LNCAP (cell line): ENCODE data around the gene CAPN14.

Source experiments
- TF ChIP-seq, protein P1 (sequence below): fragments of 450-650 bp; IDR thresholded peaks from 2 replicates; pipeline ENCODE4 v1.5.1; 2017; ENCODE audit warnings: mild to moderate bottlenecking

The CAPN14 gene

DNA sequence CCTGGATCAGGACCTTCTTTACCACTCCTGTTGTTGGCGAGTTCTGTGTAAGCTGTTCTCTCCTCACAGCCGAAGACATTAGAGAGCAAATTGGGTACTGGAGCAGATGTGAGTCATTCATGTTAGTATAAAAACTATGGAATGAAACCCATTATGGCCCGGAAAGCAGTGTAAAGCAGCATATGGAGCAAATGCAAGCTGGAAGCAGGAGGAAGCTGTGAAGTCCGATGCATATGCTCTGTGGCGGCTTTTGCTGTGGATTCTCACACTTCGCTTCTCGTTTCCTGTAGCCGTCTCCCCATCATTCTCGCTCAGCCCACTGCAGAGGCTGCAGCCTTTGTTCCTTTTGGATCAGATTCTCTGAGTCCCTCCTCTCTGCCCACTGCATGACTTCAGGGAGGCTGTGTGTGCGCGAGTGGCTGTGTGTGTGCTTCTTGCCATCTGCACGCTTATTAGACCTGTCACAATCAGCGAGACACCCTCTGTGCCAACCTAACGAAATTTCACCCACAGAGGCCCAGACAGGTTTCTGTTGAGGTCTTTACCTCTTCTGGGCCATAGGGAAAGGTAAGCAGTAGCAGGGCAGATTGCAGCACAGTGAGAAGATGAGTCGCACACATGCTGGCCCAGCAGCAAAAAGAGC lies 75.8 kb downstream of the CAPN14 start:
- TF ChIP-seq, protein P1, sequence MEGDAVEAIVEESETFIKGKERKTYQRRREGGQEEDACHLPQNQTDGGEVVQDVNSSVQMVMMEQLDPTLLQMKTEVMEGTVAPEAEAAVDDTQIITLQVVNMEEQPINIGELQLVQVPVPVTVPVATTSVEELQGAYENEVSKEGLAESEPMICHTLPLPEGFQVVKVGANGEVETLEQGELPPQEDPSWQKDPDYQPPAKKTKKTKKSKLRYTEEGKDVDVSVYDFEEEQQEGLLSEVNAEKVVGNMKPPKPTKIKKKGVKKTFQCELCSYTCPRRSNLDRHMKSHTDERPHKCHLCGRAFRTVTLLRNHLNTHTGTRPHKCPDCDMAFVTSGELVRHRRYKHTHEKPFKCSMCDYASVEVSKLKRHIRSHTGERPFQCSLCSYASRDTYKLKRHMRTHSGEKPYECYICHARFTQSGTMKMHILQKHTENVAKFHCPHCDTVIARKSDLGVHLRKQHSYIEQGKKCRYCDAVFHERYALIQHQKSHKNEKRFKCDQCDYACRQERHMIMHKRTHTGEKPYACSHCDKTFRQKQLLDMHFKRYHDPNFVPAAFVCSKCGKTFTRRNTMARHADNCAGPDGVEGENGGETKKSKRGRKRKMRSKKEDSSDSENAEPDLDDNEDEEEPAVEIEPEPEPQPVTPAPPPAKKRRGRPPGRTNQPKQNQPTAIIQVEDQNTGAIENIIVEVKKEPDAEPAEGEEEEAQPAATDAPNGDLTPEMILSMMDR, result no peak

DNA sequence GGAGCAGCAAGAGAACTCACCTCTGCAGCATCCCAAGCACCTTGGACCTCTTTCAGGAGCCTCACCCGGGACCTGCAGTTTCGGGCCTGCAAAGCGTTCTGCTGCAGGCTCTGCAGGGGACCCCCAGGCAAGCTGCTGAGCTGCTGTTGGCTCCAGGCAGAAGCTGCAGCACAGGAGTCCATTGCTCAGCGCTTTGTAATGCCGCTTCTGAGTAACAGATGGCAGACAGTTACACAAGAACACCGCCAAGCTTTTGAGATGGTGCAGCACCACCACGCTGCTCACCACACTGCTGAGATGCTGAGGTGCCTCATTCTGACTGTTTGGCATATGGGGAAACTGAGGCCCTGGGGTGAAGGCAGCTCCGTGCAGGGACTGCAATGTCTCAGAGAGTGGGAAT lies 77.2 kb downstream of the CAPN14 start:
- TF ChIP-seq, protein P1, result no peak

DNA sequence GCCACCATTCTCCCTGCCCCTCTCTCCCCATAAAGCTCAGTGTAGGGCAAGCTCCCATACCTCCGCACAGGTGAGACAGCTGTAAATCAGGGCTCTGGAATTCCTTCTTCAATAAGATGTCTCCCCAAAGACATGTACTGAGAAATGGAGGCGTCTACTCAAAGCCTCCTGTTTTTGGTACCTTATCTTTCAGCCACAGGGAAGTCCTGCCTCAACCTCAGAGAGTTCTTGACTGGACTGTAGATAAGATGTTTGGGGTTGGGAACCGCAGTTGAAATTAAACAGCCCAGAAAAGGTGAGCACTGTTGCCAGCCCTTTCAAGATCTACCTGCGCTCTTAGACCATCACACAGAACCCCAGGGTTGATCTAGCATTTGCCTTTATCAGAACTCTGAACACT lies 77.6 kb downstream of the CAPN14 start:
- TF ChIP-seq, protein P1, result no peak

DNA sequence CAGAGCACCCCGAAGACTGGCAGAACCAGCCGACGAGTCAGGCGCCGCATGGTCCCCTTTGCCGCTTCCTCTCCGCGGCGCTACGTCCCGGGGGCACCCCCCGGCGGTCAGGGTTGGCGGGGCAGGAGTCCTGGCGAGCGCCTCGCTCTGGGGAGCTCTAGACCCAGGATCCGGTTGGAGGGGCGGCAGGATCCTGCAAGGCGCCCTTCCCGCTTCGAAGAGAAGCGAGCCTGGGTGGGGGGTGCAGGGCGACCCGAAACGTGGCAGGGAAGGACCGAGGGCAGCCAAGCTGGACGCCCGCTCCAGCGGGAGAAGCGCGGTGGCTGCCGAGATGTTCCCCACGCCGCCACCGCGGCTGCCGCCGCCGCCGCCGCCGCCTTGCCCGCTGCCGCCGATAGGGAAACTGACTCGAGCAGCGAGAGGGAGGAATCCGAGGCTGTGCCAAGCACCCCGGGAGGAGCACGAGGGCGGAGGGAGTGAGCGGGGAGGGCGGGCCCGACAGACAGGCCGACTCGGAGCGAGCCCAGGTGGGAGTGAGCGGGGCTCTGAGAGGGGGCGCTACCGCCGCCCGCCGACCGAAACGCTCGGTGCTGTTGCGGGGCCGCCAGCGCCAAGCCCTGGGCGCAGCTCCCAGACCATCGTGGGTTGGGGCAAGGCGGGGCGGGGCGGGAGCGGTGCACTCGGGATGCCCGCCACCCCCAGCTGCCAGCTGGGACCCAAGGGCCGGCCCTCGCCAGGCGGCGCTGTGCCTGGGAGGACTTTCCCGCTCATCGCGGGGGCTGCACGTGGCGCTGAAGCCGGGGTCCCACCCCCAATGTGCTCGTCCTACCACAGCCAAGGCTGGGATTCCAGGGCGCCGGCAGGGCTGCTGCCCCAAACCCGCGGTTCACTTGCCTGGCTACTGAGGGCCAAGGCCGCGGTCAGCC lies 79.0 kb downstream of the CAPN14 start, which contains the start of gene GALNT14:
Gene GALNT14, minus strand, starts transcription at position 404 of the 926 bp plus-strand sequence. Its CDS starts 354 bp downstream, at position 50.
- TF ChIP-seq, protein P1, result peak; percentile 40; the same call in 1 of the 2 replicates

DNA sequence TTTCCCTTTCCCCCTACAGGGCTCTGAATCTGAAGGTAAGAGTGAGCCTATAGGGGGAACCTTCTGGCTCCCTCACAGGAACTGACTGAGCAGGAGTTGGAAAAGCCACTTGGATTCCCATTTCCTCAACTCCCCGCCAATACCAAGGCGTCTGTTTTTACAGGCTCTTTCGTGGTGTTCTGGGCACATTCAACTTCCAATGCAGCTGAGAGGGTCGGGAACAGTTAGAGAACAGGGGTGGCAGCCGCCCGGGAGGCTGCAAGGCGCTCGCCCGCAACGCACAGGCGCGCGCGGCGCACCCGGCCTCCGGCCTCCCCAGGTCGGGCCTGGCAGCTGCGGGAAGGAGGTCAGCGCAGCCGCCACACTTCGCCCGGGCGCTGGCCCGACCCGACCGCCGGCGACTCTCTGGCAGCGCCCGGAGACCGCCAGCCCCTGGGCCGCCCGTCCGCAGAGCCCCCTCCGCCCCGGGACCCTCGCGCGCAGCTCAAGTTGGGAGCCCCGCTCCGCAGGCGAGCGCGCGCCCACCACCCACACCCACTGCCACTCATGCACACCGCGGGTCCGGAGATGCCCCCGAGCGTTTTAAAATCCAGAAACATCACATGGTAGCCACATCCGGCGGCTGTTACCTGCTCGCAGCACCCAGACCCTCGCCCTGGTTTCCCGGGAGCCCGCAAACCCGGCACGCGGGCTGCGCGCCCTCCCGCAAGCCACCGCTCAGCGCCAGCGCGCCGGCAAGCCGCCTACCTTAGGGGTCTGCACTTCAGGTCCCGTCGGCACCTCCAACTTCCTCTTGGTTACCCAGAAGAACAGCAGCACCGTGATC lies 79.9 kb downstream of the CAPN14 start:
- TF ChIP-seq, protein P1, result no peak

DNA sequence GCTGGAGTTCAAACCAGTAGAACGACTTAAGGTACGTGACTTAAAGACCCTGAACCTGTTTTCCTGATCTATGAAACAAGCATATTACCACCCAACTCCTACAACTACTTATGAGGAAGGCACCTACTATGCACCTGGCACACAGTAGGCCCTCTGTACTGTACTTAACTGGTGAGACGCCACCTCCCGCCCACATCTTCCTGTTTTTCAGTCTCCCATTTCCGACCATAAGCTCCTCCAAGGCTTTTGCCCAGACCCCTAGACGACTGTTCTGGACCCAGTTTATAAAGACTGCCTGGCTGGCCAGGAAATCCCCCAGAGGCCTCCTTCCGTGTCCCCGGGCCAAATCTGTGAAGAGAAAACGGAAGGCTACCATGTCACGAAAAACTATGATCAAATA lies 80.6 kb downstream of the CAPN14 start:
- TF ChIP-seq, protein P1, result no peak

DNA sequence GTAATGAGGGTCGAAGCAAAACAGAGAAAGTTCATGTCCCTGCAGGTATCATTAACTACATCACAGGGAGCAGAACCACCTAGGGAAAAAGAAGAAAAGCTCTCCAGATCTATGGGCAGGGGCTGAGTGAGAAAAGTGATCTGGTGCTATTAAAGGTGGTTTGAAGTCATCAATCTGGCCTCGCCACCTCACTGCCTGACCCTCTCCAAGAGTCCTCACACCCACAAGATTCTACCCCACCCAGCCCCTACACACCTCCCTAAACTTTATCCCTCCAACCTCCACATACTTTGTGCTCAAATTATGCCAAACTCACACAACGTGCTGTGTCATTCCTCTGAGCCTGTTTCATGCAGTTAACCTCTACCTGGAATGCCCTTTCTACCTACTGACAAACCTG lies 81.3 kb downstream of the CAPN14 start:
- TF ChIP-seq, protein P1, result no peak
